ENCODE data around the gene PDCD7. TPM values are rescaled to one million over a fixed set of nuclear protein-coding genes. Genes with fewer than 3 reads are reported as not detected.

PDCD7 gene
- total and polyA plus RNA-seq, 2 of the 13 experiments (the other 11 are each of a cell fraction or from before 2014, with no cell fraction given): 10.1 to 14.7 TPM

GRCh38 chr15:65088643-65089021 is 45.0 kb downstream of the PDCD7 start (continued):
- no peak for TF ChIP-seq ZNF121 (CRISPR knock-in tag; IDR thresholded peaks at IDR 0.05)
- no peak for TF ChIP-seq NFAT5 (CRISPR knock-in tag; IDR thresholded peaks at IDR 0.05)
- no peak for TF ChIP-seq ZNF343 (CRISPR knock-in tag; IDR thresholded peaks at IDR 0.05)
- no peak for TF ChIP-seq ZNF800 (CRISPR knock-in tag; IDR thresholded peaks at IDR 0.05)
- TF ChIP-seq ZNF3 (CRISPR knock-in tag; IDR thresholded peaks at IDR 0.05): no peak
- TF ChIP-seq SSRP1 (CRISPR knock-in tag; IDR thresholded peaks at IDR 0.05): 0 out of 2 replicates have a peak, but pooled peaks have one; percentile 39
- TF ChIP-seq PRDM15 (CRISPR knock-in tag; IDR thresholded peaks at IDR 0.05): no peak
- no peak for TF ChIP-seq SIX4 (CRISPR knock-in tag; IDR thresholded peaks at IDR 0.05)
- no peak for TF ChIP-seq LCORL (IDR thresholded peaks at IDR 0.05)
- TF ChIP-seq LCORL (CRISPR knock-in tag; IDR thresholded peaks at IDR 0.05): peak; percentile 60; the same call in 1 of the 2 replicates
- TF ChIP-seq PRPF4 (IDR thresholded peaks at IDR 0.05; ENCODE audit: low read depth, low read length, poor library complexity, severe bottlenecking): no peak
- TF ChIP-seq ZNF362 (CRISPR knock-in tag; IDR thresholded peaks at IDR 0.05; ENCODE audit: borderline replicate concordance): no peak
- TF ChIP-seq BORCS8-MEF2B (CRISPR knock-in tag; IDR thresholded peaks at IDR 0.05): no peak
- no peak for TF ChIP-seq CHCHD3 (CRISPR knock-in tag; IDR thresholded peaks at IDR 0.05)
- peak; percentile 30; the same call in 1 of the 2 replicates for TF ChIP-seq NR2C2 (CRISPR knock-in tag; IDR thresholded peaks at IDR 0.05; ENCODE audit: borderline replicate concordance)
- TF ChIP-seq ZMYM2 (CRISPR knock-in tag; IDR thresholded peaks at IDR 0.05): no peak
- no peak for TF ChIP-seq EEA1 (CRISPR knock-in tag; IDR thresholded peaks at IDR 0.05; ENCODE audit: borderline replicate concordance)
- TF ChIP-seq GTF3A (CRISPR knock-in tag; conservative IDR thresholded peaks at IDR 0.05): no peak
- TF ChIP-seq ZMAT3 (CRISPR knock-in tag; conservative IDR thresholded peaks at IDR 0.05): no peak
- TF ChIP-seq PPARG (CRISPR knock-in tag; conservative IDR thresholded peaks at IDR 0.05): peak; percentile 91

Measured in HepG2 (cell line).